Stimulated activated CD4-positive, alpha-beta T cell treated with anti-CD3 and anti-CD28 coated beads, Interleukin-1b, Interleukin-23, amount 100 ng/mL, for 24 hours (primary cell): Measurements from ENCODE around the gene AADACL4.

Experiments used
- DNase-seq, 4 experiments: peaks; one replicate each; pipeline ENCODE4 v3.0.0-alpha.2; 2020; ENCODE audit warnings: low read depth in 4 of 4, low spot score in 1 of 4

The AADACL4 gene

DNA sequence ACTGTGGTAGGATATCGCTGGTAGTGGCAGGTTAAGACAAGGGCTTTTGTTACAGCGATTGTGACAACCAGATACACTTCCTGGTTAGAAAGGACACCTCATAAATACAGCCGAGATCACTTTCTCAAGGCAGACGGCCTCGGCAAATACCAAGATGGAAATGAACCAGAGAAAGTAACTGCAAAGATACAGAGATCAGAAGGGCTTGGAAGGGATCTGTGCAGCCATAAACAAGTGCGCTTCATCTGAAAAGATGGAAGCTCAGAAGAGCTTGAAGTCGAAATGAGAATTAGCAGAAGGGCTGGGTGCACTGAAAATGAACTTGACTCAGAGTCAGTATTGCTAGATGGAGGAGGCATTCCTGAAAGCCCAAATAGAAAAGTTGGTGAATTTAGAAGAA lies 32.9 kb upstream of the AADACL4 start:
- no peak for DNase-seq

DNA sequence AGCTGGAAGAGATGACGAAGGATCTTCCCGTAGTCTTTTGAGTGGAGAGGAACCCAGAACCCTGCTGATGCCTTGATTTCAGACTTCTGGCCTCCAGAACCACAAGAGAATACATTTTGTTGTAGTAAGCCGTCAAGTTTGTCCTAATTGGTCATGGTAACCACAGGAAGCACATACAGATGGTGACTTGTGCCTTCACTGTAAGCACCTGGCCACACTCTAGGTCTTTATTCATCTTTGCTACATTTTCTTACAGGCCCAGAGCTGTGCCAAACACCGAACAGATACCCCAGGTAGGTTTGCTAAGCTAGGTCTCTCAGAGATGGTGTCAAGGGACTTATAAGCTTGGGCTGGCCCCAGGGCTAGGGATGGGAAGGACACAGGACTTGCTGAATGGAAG lies 30.7 kb upstream of the AADACL4 start:
- no peak for DNase-seq

DNA sequence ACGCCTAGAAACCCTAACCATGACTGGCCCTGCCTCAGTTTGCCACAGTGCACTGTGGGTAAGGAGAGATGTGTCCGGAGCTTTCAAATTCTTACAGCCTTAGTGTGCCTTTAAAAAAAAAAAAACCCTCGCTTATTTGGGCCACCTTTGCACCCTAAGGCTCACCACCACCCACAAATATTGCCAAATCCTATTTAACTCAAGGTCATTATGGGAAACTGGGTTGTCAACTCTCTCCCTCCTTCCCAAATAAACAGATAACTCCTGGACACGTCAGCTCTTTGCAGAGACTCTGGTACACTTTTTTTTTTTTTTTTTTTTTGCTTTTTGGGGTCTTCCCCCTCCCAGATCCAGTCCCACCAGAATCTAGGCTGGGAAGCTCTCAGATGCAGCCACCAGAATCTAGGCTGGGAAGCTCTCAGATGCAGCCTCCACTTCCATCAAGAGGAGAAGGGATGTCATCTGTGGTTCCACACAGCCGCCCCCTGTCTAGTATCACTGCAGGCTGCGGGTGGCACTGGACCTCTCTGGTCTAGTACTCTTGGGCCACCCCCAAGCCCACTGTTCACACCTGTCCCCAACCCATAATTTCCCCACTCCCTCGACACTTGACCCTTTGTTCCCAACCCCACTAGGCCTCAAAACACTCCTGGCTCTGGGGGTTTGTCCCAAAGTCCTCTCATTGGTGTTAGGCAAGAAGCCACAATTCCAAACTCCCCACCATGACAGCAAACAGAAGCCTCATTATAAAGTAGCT lies 29.3 kb upstream of the AADACL4 start:
- no peak for DNase-seq

DNA sequence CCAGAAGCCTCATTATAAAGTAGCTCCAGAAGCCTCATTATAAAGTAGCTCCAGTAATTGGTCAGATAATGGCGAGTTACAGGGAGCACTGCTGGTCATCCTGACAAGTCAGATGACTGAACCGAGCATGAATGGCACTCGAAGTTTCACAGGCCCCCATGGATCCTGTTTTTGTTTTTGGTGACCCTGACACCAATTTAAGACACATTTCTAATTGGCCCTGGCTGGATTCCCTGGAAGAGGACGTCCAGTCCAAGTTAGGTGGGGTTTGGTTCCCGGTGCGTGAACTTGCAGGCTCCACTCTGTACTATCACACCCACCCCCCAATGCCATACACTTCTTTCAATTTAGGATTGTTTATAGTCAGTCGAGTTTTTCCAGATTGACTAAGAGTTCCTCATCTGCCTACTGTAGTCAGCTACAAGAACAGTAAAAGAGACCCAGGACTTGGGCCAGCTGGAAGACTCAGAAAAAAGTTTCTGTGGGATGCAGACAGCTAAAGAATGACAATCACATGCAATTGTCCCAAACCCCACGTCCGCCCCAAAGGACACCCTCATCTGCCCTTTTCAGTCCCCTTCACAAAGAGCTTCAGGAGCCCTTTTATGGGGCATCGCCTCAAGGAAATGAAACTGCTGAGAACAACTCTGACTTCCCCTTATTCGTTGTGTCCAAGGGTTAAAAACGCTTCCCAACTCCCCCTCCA lies 28.6 kb upstream of the AADACL4 start:
- DNase-seq, result no peak

DNA sequence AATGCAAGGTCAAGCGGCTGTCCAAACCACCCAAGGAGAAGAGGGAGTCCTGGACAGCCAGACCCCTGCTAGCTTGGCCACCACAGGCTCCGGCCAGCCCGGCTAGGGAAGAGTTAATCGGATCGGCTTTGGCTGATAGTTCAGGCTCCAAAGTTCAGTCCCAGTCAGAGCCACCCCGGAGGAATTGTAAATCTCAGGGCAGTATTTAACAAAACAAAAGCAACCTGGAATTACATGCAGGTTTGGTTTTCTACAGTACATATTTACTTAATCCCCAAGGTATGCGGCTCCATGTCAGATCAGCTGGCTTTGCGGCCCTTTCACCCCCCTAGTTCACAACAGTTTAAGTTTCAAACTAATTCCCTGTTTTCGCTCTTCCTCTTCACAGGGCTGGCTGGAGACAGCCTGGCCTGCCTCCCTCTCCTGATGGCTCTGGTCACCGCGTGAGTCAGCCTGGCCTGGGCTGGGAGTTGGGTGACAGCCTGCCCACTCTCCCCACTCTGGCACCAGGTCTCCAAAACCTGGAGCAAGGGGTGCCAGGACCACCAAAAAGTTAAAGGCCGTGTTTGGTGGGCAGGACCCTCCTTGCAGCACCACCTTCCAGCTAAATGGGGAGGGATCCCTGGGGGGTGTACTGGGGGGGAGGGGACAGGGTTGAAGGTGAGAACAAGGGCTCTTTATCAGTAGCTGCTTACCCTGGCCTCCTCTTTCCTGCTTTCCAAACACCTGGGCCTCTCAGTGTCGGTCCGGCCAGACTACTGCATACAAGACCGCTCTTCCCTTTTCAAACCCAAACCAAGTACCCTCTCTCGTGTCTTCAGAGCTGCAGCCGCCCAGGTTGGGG lies 27.8 kb upstream of the AADACL4 start:
- DNase-seq, result no peak

DNA sequence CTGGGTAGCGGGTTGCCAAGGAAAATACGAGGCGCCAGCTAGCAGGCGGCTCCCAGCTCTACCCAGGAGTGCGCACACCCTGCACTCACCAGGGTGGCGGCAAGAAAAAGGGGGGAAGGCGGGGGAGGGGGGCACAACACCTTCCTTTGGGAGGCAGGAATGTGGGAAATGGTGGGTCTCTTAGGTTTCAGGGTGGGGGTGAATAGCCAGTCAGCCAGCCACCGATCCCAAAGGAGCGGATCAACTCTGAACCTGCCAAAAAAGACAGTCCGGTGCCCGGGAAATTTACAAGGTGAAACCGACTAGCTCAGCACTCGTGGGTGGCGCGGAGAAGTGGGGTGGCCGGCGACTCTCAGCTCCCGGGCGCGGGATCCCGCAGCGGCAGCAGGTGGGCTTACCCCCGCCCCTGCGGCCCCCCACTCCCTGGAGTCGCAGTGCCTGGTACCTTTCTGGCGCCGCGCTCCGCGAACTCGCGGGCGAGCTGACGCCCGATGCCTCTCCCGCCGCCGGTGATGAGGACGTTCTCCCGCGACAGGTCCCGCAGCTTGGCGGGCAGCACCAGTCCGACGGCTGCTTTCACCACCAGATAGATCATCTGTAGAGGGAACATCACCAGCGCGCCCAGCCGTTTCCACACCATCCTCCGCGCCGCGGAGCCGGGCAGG lies 27.0 kb upstream of the AADACL4 start:
- DNase-seq, result no peak

DNA sequence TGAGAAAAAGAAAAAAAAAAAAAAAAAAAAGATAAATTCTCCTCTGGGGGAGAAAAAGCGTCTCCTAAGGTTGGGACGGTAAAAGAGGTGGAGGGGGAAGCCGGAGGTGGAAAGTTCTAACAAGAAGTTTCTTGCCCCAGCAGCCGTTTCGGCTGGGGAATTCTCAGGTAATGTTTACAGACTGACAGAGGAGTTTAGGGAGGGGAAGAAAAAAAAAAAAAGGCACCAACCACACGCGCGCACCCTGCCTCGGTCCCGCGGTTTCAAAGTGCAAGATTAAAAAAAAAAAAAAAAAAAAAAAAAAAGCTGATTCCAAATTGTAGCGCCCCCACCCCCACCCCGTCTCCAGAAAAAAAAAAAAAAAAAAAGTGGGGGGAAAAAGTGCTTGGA lies 26.4 kb upstream of the AADACL4 start:
- no peak for DNase-seq

DNA sequence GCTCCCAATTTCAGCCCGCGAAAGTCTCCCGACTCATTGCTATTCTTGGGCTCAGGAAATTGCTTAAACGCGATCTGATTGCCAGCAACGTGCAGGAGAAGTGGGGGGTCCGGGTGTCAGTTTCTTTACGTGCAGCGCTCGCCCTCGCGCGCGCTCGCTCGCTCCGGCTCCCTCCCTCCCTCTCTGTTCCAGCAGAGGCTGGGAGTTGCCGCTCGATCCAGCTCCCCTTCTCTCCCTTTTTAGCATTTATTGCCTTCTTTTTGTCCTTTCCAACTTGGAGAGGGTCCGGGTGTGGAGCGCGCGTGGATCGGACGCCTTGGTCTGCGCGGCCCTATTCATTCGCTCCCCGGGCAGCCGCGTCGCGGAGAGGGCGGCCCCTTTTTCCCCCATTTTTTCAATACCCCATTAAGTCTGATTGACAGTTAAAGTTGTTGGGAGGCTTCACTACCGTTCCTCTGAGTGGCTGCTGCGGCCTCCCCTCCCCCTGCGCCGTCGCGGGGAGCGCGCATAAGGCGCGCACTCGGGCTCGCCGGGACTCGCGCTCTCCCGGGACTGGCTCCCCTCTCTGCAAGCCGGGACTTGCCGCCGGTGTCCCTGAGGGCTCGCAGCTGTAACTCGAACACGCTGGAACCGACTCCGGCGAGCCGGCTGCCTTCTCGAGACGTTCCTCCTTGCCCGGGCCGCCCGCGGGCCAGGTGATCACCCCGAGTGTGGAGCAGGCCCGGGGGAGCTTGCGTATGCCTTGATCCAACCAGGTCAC lies 25.8 kb upstream of the AADACL4 start, which contains the start of gene DHRS3:
TSS of gene DHRS3 (minus strand) at position 310 of the 760 bp plus-strand sequence. CDS start 862 bp downstream, outside the sequence.
- DNase-seq, result peak in 2 of 4 experiments; percentile 33 to 49

DNA sequence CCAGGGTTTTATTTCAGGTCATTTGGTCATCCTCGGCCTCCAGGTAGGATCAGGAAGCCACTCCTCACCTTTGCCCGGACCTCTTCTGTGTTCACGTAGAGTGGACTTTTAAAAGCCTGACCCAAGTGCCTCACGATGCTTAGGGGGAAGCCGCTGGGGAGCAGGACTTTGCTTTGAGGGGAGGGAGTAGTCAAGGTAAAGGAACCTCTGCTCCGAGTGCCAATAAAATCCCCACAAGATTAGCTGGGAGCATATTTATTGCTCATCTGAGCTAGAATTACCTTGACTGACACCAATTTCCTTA lies 25.3 kb upstream of the AADACL4 start:
- DNase-seq, result no peak

DNA sequence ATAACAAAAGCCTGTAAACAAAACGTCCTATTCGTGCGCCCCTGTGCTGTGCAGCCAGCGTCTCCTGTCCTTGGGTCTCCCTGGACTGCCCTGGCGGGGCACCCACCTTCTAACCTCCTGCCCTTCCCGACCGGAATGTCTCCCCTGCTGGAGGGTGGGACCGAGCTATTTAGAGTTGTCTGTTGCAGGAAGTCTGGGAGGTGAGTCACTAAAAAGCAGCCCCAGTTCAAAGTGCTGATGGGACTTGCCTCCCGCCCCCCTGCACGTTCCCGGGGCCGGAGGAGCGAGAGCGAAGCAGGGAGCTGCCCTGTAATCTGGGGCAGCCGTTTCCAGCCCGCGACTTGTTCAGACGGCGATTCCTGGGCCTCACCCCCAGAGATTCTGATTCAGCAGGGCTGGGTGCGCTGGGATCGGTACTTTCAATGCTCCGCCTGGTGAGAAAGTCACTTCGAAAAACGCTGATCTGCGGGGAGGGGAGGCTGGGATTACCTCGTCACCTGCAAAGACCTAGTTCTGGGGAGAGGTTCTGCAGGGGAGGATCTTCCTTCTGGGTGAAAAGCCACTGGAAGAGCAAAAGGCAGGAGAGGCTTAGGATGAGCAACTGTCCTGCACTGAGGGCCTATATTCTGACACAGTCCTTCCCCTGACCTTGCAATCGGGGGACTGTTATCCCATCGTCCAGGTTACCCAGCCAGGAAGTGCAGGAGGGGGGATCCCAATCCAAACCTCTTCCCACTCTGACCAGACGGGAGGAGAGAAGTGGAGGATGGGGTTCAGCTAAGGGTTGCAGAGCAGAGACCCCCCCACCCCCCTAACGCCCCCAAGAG lies 24.7 kb upstream of the AADACL4 start:
- DNase-seq, result peak in 2 of 4 experiments; percentile 52 to 64

DNA sequence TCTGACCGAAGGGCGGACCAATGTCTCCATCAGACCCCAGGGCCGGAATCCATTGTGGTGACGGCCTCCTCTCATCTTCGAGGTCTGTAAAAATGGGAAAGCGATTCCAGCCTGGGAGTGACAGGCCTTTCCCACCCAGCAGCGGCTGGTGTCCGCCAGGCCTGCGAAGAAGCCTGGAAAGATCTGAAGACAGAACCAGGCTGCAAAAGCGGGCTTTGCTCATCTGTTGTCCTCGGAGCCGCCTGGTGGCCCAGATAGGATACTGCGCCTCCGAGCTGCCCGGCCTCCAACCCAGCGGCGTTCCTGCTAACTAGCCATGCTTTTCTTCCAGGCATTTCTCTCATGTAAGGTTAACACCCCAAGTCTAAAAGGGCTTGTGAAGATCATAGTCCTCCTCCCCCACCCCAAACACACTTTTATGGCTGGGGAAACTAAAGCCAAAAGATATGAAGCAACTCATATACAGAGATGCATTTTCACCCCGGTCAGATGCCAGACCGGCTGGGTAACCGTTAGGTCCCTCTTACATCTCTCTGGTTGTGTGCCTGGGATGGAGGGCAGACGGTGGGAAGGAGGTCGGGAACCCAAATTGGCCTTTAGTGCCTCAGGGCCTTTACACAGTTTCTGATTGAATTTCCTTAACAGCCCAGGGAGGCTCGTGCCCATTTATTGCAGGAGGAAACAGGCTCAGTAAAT lies 23.9 kb upstream of the AADACL4 start:
- peak; percentile 61 to 68 (median 64) for DNase-seq

DNA sequence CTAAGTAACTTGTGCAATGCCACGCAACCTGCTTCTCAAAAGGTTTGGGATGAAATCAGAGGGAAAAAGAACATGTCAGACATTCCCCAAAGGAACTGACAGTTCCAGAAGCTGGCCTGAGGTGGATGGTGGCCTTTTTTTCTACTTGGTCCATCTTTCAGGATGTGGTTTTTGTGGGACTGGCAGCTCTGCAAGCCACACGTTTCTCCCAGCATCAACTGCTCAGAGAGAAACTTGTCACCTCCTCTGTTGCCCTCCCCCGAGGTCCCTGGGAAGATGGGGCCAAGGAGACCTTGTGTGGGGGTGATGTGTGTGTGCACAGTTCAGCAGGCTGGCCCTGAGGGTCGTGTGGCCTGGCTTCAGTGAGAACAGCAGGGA lies 23.4 kb upstream of the AADACL4 start:
- DNase-seq, result no peak

DNA sequence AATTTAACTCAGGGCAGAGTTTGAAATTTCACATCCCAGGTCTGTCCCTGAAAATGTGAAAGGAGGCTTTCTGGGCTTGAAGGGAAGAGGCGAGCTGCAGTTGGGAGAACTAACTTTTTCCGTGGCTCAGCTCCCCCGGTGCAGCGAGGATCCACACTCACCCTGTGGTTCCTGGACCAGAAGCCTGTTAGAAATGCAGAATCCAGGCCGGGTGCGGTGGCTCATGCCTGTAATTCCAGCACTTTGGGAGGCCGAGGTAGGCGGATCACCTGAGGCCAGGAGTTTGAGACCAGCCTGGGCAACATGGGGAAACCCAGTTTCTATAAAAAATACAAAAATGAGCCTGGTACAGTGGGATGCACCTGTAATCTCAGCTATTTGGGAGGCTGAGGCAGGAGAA lies 23.0 kb upstream of the AADACL4 start:
- no peak for DNase-seq

DNA sequence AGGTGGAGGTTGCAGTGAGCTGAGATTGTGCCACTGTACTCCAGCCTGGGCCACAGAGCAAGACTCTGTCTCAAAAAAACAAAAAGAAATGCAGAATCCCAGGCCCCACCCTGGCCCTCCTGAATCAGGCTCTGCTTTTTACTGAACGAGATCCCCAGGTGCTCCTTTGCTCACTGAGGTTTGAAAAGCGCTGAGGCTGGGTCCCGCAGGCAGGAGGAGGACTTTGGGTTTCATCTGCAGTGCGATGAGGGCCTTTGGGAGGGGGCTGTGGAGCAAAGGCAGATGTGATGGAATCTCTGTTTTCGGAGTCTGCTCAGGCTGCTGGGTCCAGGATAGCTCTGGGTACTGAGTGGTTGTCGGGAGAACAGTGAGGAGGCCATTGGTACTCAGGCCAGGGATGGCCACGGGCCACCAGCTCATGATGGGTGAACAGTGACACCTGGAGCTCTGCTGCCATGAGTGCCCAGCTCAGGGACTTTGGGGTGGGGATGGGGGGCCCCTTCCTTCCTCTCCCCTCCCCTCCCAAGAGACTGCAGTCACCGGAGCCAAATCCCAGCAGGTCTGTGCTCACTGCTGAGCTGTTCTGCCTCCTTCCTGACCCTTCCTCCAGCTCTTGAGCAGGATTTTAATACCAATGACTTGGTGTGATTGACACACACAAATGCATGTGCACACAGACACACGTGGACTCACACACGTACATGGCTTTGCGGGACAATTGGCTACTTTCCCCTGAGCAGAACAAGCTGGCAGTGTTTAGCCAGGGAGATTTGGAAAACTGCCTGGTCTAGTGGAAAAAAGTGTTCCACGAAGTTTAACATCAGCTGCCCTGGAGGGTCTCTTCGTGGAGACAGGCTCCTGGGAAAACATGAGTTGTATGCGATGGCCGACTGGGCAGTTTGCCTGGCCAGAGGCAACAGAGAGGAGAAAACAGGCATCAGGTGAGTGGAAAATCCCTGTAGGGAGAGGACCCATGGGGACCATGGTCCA lies 22.2 kb upstream of the AADACL4 start:
- no peak for DNase-seq

DNA sequence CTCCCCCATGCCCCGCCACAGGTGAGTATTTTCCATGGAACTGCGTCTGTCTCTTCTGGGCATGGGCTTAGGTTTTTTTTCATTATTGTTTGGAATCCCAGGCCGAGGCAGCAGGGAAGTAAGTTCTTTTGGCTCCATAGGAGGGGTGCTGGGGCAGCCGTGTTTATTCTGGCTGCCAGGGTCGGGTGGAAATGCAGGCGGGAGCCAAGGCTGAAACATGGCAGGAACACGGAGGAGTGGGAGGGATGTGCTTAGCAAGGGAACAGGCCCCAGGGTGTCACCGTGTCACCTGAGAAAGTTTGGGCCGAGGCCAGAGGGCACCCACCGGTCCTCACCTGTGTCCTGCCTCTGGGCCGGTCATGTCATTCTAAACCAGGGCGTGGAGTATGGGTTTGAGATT lies 21.4 kb upstream of the AADACL4 start:
- no peak for DNase-seq

DNA sequence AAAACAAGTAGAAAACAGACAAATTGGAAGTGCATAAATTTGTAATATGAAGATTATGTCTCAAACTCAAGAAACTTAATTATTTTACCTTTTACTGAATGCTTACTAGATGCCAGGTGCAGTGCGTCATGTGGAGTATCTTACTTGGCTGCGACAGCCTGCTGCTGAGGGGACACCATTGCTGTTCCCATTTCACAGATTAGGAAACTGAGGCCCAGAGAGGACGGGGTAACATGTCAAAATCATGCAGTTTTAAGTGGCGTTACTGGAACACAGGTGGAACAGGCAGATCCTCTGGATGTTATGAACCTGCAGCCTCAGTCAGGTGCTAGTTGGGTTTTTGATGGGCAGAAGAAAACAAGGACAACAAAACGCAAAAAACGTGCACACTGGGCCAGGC lies 18.6 kb upstream of the AADACL4 start:
- no peak for DNase-seq

DNA sequence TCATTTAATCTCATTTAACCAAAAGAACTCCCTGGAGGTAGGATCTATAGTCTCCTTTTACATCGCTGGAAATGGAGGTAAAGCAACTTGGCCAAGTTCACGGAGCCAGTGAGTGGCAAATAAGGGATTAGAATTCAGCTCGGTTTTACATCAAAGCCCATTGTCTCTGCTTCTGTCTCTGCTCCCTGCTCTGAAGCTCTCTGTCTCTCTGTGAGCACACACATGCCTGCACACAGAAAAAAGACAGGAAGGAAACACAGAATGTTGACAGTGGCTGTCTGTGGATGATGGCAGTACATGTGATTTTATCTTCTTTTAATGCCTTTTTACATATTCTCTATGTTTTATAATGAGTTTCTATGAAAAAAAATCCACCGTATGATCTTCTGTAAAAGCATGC lies 17.0 kb upstream of the AADACL4 start:
- no peak for DNase-seq

DNA sequence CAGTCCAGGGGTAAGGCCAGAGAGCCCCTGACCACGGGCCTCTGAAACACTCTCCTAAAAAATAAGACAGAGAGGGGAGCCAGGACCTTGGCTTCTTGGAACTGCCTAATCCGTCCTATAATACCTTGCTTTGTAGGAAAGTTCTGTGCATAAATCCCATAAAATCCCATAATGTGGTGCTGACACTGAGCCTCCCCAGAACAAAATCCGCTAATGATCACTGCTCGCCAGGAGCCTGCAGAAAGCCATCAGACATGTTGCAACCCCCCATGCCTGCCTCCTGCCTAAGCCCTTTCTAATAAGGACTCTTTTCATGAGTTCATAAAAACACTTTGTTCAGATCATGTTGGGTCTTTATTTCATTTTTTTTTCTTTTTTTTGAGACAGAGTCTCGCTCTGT lies 16.6 kb upstream of the AADACL4 start:
- no peak for DNase-seq
